SU-DHL-6 (cell line): ENCODE results near the gene SAMD14.

Source experiments
- H2AFZ ChIP-seq: fragments of 200-600 bp; sonication (generic); 2 replicates; pipeline ENCODE4 v1.6.1; 2014; ENCODE audit warnings: low read depth, mild to moderate bottlenecking, moderate library complexity, mixed read lengths, antibody characterized with exemption, low read length; ENCODE audit not compliant: severe bottlenecking
- H3F3A ChIP-seq: fragments of 200-600 bp; shearing (Covaris generic); 2 replicates; pipeline ENCODE4 v1.6.0; 2016; ENCODE audit warnings: antibody characterized with exemption, mild to moderate bottlenecking; ENCODE audit not compliant: insufficient read depth
- H3K27ac ChIP-seq: fragments of 200-600 bp; sonication (generic); 2 replicates; pipeline ENCODE4 v1.5.1; 2016; ENCODE audit warnings: low read depth, mild to moderate bottlenecking, low read length, moderate library complexity, mixed read lengths
- H3K27me3 ChIP-seq: fragments of 200-600 bp; sonication (generic), shearing (Covaris generic); 2 replicates; pipeline ENCODE4 v1.6.0; 2014; ENCODE audit warnings: mild to moderate bottlenecking, low read length
- H3K36me3 ChIP-seq: fragments of 200-600 bp; sonication (generic); 2 replicates; pipeline ENCODE4 v1.6.1; 2014; ENCODE audit warnings: mild to moderate bottlenecking, low read length, mixed read lengths
- H3K4me2 ChIP-seq: fragments of 300-600, 200-600 bp; shearing (Covaris generic), sonication (generic); 2 replicates; pipeline ENCODE4 v1.6.0; 2014; ENCODE audit warnings: low read length, low read depth, mild to moderate bottlenecking; ENCODE audit not compliant: poor library complexity, severe bottlenecking
- H3K4me3 ChIP-seq: fragments of 200-600 bp; sonication (generic); 2 replicates; pipeline ENCODE4 v1.5.1; 2014; ENCODE audit warnings: antibody characterized with exemption, low read length, mild to moderate bottlenecking, mixed read lengths; ENCODE audit not compliant: insufficient read depth, poor library complexity, severe bottlenecking
- H3K79me2 ChIP-seq: fragments of 200-600 bp; sonication (generic); 2 replicates; pipeline ENCODE4 v1.6.1; 2014; ENCODE audit warnings: mild to moderate bottlenecking, low read length, moderate library complexity; ENCODE audit not compliant: insufficient read depth
- H3K9ac ChIP-seq: fragments of 200-600 bp; sonication (generic); 2 replicates; pipeline ENCODE4 v1.7.0; 2014; ENCODE audit warnings: mild to moderate bottlenecking, low read length
- H3K9me2 ChIP-seq: fragments of 200-600 bp; sonication (generic); replicated peaks from 2 replicates; pipeline ENCODE4 v1.6.1; 2014; ENCODE audit warnings: low read length; ENCODE audit not compliant: insufficient read depth
- H3K9me3 ChIP-seq: fragments of 200-600 bp; sonication (generic); 2 replicates; pipeline ENCODE4 v1.6.1; 2014; ENCODE audit warnings: low read length, mixed read lengths; ENCODE audit not compliant: insufficient read depth
- H4K20me1 ChIP-seq: fragments of 200-600 bp; sonication (generic); 2 replicates; pipeline ENCODE4 v1.6.1; 2014; ENCODE audit warnings: low read depth, mild to moderate bottlenecking, antibody characterized with exemption, low read length, moderate library complexity, mixed read lengths
- EZH2phosphoT487 ChIP-seq: fragments of 200-600 bp; sonication (generic), shearing (Covaris generic); conservative IDR thresholded peaks from 2 replicates; pipeline ENCODE4 v1.6.1; 2018; ENCODE audit warnings: mild to moderate bottlenecking, antibody characterized with exemption, low read length, moderate library complexity, mixed read lengths
- TF ChIP-seq, protein P1 (sequence below): fragments of 200-600 bp; sonication (generic); IDR thresholded peaks from one replicate; pipeline ENCODE4 v1.5.1; 2017; ENCODE audit warnings: antibody characterized with exemption, mild to moderate bottlenecking, low read length, moderate library complexity; ENCODE audit not compliant: insufficient read depth, poor library complexity, severe bottlenecking

Gene SAMD14

GRCh38 chr17:50130559-50131305 lies 772 bp upstream of the SAMD14 start:
- Histone ChIP-seq H2AFZ (no peak overlapping the region), H3K79me2 (no peaks in the 10 kb centered on the region), H3F3A (0 out of 2 replicates have a peak, but pooled peaks cover 4% of the 10 kb centered on the region), H3K9me2 (no peaks in the 10 kb centered on the region), H3K4me3 (no peak overlapping the region), H3K27me3 (no peaks in the 10 kb centered on the region), H3K9me3 (no peaks in the 10 kb centered on the region), H3K9ac (no peak overlapping the region), H4K20me1 (no peaks in the 10 kb centered on the region), H3K4me2 (no peak overlapping the region), H3K36me3 (no peaks in the 10 kb centered on the region), H3K27ac (no peak overlapping the region)
- TF ChIP-seq, protein P1, sequence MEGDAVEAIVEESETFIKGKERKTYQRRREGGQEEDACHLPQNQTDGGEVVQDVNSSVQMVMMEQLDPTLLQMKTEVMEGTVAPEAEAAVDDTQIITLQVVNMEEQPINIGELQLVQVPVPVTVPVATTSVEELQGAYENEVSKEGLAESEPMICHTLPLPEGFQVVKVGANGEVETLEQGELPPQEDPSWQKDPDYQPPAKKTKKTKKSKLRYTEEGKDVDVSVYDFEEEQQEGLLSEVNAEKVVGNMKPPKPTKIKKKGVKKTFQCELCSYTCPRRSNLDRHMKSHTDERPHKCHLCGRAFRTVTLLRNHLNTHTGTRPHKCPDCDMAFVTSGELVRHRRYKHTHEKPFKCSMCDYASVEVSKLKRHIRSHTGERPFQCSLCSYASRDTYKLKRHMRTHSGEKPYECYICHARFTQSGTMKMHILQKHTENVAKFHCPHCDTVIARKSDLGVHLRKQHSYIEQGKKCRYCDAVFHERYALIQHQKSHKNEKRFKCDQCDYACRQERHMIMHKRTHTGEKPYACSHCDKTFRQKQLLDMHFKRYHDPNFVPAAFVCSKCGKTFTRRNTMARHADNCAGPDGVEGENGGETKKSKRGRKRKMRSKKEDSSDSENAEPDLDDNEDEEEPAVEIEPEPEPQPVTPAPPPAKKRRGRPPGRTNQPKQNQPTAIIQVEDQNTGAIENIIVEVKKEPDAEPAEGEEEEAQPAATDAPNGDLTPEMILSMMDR: no peak

GRCh38 chr17:50129353-50129727 lies 620 bp downstream of the SAMD14 start:
- Histone ChIP-seq H2AFZ (no peak overlapping the region), H3F3A (0 out of 2 replicates have a peak, but pooled peaks cover 4% of the 10 kb centered on the region), H3K27me3 (no peaks in the 10 kb centered on the region), H3K9ac (no peak overlapping the region), H3K27ac (no peak overlapping the region), H3K9me2 (no peaks in the 10 kb centered on the region), H3K79me2 (no peaks in the 10 kb centered on the region), H3K4me3 (no peak overlapping the region), H3K36me3 (no peaks in the 10 kb centered on the region), H3K4me2 (no peak overlapping the region), H4K20me1 (no peaks in the 10 kb centered on the region), H3K9me3 (no peaks in the 10 kb centered on the region)
- TF ChIP-seq EZH2phosphoT487: no peak
- TF ChIP-seq, protein P1: no peak

DNA sequence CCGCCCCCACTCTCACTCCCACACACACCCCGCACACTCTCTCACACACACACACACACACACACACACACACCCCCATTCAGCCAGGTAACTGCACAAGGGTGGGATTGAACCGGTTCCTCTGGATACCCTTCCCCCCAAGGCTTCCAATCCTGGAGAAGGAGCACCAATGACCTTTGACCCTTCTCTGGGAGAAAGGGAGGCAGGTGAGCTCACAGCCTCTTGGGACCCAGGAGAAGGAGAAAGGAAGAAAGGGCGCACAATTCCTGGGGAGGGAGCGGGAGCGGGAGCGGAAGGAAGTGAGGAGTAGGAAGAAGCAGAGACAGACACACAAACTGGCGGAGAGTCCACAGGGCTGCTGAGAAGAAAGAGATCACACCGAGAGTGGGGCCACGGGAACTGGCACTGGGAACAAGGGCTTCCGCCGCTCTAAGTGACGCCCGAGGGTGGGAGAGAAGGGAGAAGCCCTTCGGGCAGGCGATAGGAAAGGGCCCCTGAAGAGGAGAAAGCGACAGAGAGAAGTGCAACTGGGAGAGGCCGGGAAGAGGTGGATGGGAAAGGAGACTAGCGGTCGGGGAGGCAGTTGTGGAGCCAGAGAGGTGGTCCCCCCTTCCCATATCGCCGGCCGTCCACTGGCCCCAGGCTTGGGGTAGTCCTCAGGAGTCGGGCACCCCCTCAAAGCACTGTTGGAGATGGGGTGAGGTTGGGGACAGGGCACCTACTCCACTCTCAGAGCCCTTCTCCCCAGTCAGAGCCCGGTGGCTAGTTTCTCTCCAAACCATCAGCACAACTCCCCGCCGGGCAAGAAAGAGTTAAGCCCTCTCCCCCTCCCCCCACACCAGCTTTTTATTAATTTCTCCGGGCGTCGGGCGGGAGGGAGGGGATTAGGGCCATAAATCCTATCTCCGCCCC lies 1.3 kb downstream of the SAMD14 start:
- Histone ChIP-seq H3K4me3 (no peak overlapping the region), H3K4me2 (no peak overlapping the region), H3K9ac (no peak overlapping the region), H2AFZ (no peak overlapping the region), H3K79me2 (no peaks in the 10 kb centered on the region), H3K27ac (no peak overlapping the region), H3K27me3 (no peaks in the 10 kb centered on the region), H3F3A (0 out of 2 replicates have a peak, but pooled peaks cover 4% of the 10 kb centered on the region), H3K36me3 (no peaks in the 10 kb centered on the region), H3K9me2 (no peaks in the 10 kb centered on the region), H3K9me3 (no peaks in the 10 kb centered on the region), H4K20me1 (no peaks in the 10 kb centered on the region)
- TF ChIP-seq, protein P1: no peak
- TF ChIP-seq EZH2phosphoT487: no peak
